Gastroesophageal sphincter (tissue), 3 donors: ENCODE measurements around the gene ZNF296.

Source experiments
- EP300 ChIP-seq: sonication (generic); formaldehyde crosslinking; IDR thresholded peaks from one replicate; pipeline ENCODE4 v1.6.1; 2017; ENCODE audit warnings: antibody characterized with exemption, mild to moderate bottlenecking
- POLR2A ChIP-seq, 2 donors: fragments of 450-650 bp; IDR thresholded peaks; one replicate each; pipeline ENCODE4 v1.6.1; 2017; ENCODE audit warnings: antibody characterized with exemption in 2 of 2, mild to moderate bottlenecking in 2 of 2, moderate library complexity in 1 of 2
- POLR2AphosphoS5 ChIP-seq: sonication (generic); formaldehyde crosslinking; IDR thresholded peaks from one replicate; pipeline ENCODE4 v1.6.1; 2017; ENCODE audit warnings: antibody characterized with exemption
- TF ChIP-seq, protein P1 (sequence below), 4 experiments: fragments of 200-600 bp in 2 of 4; fragments of 450-650 bp in 2 of 4; sonication (generic) in 1 of 4; IDR thresholded peaks; one replicate each; pipeline ENCODE4 v1.5.1; 2017 to 2019; ENCODE audit warnings: antibody characterized with exemption in 4 of 4, mild to moderate bottlenecking in 2 of 4, moderate library complexity in 2 of 4

DNA sequence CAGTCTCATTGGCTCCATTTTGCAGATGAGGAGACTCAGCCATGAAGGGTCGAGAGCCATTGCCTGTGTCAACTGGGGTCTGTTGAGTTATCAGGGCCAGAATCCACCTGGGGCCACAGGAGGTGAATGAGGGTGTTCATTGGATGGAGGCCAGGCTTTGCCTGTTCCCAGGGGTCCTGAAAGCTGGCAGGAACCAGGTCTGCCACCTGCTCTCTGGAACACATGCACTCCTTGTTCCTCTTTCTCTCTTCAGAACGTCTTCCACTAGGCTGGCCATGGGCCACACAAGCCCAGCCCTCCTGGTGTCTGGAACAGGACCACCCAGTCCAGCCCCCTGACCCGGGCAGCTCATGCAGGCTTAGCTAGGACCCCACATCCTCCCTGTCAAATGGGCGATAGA lies 37.8 kb upstream of the ZNF296 start:
- TF ChIP-seq, protein P1, sequence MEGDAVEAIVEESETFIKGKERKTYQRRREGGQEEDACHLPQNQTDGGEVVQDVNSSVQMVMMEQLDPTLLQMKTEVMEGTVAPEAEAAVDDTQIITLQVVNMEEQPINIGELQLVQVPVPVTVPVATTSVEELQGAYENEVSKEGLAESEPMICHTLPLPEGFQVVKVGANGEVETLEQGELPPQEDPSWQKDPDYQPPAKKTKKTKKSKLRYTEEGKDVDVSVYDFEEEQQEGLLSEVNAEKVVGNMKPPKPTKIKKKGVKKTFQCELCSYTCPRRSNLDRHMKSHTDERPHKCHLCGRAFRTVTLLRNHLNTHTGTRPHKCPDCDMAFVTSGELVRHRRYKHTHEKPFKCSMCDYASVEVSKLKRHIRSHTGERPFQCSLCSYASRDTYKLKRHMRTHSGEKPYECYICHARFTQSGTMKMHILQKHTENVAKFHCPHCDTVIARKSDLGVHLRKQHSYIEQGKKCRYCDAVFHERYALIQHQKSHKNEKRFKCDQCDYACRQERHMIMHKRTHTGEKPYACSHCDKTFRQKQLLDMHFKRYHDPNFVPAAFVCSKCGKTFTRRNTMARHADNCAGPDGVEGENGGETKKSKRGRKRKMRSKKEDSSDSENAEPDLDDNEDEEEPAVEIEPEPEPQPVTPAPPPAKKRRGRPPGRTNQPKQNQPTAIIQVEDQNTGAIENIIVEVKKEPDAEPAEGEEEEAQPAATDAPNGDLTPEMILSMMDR (IDR thresholded peaks at IDR 0.05): no peak
- TF ChIP-seq POLR2AphosphoS5 (no peak), EP300 (no peak), POLR2A (IDR thresholded peaks at IDR 0.05) (no peak)
